Gastroesophageal sphincter (tissue), 4 donors: ENCODE data around the gene NOTCH2NLA. TPM values are rescaled to one million over a fixed set of nuclear protein-coding genes. Genes with fewer than 3 reads are reported as not detected.
"Not testable (repeated sequence)": the region's sequence is repeated elsewhere in the genome, so short reads cannot be mapped to it uniquely, and the experiment has no call there.

Experiments used
- ATAC-seq: fragments of 150-250 bp; one replicate; pipeline ENCODE4 v1.9.1; 2016; ENCODE audit warnings: mild to moderate bottlenecking, moderate library complexity
- H3K27ac ChIP-seq, 4 donors: fragments of 200-600 bp; sonication (generic) in 3 of 4; 1 replicate in 3 of 4; 2 replicates in 1 of 4; pipeline ENCODE4 v1.5.1; 2016 to 2019
- H3K27me3 ChIP-seq: fragments of 200-600 bp; sonication (generic); one replicate; pipeline ENCODE4 v1.5.1; 2019
- H3K36me3 ChIP-seq, 2 donors: fragments of 200-600 bp; sonication (generic); one replicate each; pipeline ENCODE4 v1.5.1; 2019; ENCODE audit warnings: control low read depth in 1 of 2
- H3K4me1 ChIP-seq, 3 donors: fragments of 200-600 bp; sonication (generic); 1 replicate in 2 of 3; 2 replicates in 1 of 3; pipeline ENCODE4 v1.5.1; 2016 to 2019; ENCODE audit warnings: control low read depth in 2 of 3
- H3K4me3 ChIP-seq, 2 donors: fragments of 200-600 bp; sonication (generic); one replicate each; pipeline ENCODE4 v1.5.1; 2019; ENCODE audit warnings: mild to moderate bottlenecking in 1 of 2, moderate library complexity in 1 of 2
- H3K9me3 ChIP-seq, 3 donors: fragments of 200-600 bp; sonication (generic); one replicate each; pipeline ENCODE4 v1.5.1; 2017 to 2019; ENCODE audit warnings: control low read depth in 2 of 3
- CTCF ChIP-seq, 4 experiments: fragments of 200-600 bp in 2 of 4; fragments of 450-650 bp in 2 of 4; sonication (generic) in 1 of 4; IDR thresholded peaks; one replicate each; pipeline ENCODE4 v1.5.1; 2017 to 2019; ENCODE audit warnings: antibody characterized with exemption in 4 of 4, mild to moderate bottlenecking in 2 of 4, moderate library complexity in 2 of 4
- WGBS, 2 donors: methylation state at CpG; one replicate each; pipeline ENCODE4 v1.1.5; 2018; ENCODE audit warnings: low coverage in 1 of 2; 5-methylcytosine and 5-hydroxymethylcytosine counted together
- total RNA-seq, 4 donors: library from RNA; depleted of rRNA; stranded (reverse); fragments of >200 nt; gene quantifications; one replicate each; pipeline ENCODE4 v1.1.0, GENCODE V29; 2016

Gene NOTCH2NLA
- total RNA-seq, 4 donors from 2014 or later = 30.1 to 54.2 (median 48.3) TPM

- not testable (repeated sequence) for H3K36me3 ChIP-seq, H3K27ac ChIP-seq, ATAC-seq, H3K4me3 ChIP-seq, H3K27me3 ChIP-seq, H3K4me1 ChIP-seq, H3K9me3 ChIP-seq
- WGBS, 2 donors = no CpG with 5 or more reads among the region's 4 CpGs
Observed at GRCh38 chr1:146253249-146253855, 24.5 kb upstream of the NOTCH2NLA start.

- ATAC-seq, H3K27me3 ChIP-seq: not testable (repeated sequence)
- WGBS, 2 donors = no CpG with 5 or more reads among the region's 1 CpG
Observed at GRCh38 chr1:146251523-146251922, 22.7 kb upstream of the NOTCH2NLA start.

GRCh38 chr1:146248643-146249042 is 19.8 kb upstream of the NOTCH2NLA start:
- H3K4me1 ChIP-seq, H3K36me3 ChIP-seq, ATAC-seq, H3K27ac ChIP-seq, H3K9me3 ChIP-seq, H3K4me3 ChIP-seq, H3K27me3 ChIP-seq: not testable (repeated sequence)
- no CpG with 5 or more reads among the region's 4 CpGs for WGBS, 2 donors

More at GRCh38 chr1:146251523-146251922, 22.7 kb upstream of the NOTCH2NLA start:
- not testable (repeated sequence) for H3K27ac ChIP-seq, H3K4me1 ChIP-seq, H3K4me3 ChIP-seq, H3K36me3 ChIP-seq, H3K9me3 ChIP-seq

GRCh38 chr1:146236626-146237025 is 7.8 kb upstream of the NOTCH2NLA start:
- no CpG with 5 or more reads among the region's 2 CpGs for WGBS, 2 donors
- H3K27me3 ChIP-seq, H3K9me3 ChIP-seq, H3K4me1 ChIP-seq, H3K36me3 ChIP-seq, ATAC-seq, H3K4me3 ChIP-seq, H3K27ac ChIP-seq: not testable (repeated sequence)

GRCh38 chr1:146236026-146236601 is 7.3 kb upstream of the NOTCH2NLA start:
- H3K9me3 ChIP-seq, H3K27ac ChIP-seq, H3K27me3 ChIP-seq, H3K4me1 ChIP-seq, H3K4me3 ChIP-seq, ATAC-seq, H3K36me3 ChIP-seq: not testable (repeated sequence)
- no CpG with 5 or more reads among the region's 5 CpGs for WGBS, 2 donors

GRCh38 chr1:146228144-146228682 is 608 bp downstream of the NOTCH2NLA start:
- no CpG with 5 or more reads among the region's 53 CpGs for WGBS, 2 donors
- Histone ChIP-seq H3K4me3 (peak overlapping the region; percentile 60 to 99), H3K27ac (peak overlapping the region; percentile 68 to 89 (median 80))
- H3K27me3 ChIP-seq, H3K4me1 ChIP-seq, H3K9me3 ChIP-seq, H3K36me3 ChIP-seq, ATAC-seq: not testable (repeated sequence)

- not testable (repeated sequence) for ATAC-seq
- WGBS, 2 donors = no CpG with 5 or more reads among the region's 5 CpGs
- peak overlapping the region in 2 of 4 donors; percentile 57 to 69 for H3K27ac ChIP-seq
Observed at GRCh38 chr1:146174531-146174930, 54.3 kb downstream of the NOTCH2NLA start.

GRCh38 chr1:146167740-146168139 is 61.1 kb downstream of the NOTCH2NLA start:
- not testable (repeated sequence) for H3K9me3 ChIP-seq, H3K36me3 ChIP-seq, H3K27ac ChIP-seq, H3K27me3 ChIP-seq, ATAC-seq, H3K4me1 ChIP-seq, H3K4me3 ChIP-seq
- no CpG with 5 or more reads among the region's 1 CpG for WGBS, 2 donors

More at GRCh38 chr1:146174531-146174930, 54.3 kb downstream of the NOTCH2NLA start:
- peak overlapping the region in 1 of 2 donors; percentile 4 for H3K4me3 ChIP-seq
- not testable (repeated sequence) for H3K9me3 ChIP-seq, H3K27me3 ChIP-seq, H3K36me3 ChIP-seq, H3K4me1 ChIP-seq

- not testable (repeated sequence) for H3K9me3 ChIP-seq, ATAC-seq, H3K36me3 ChIP-seq, H3K27ac ChIP-seq, H3K4me1 ChIP-seq, H3K4me3 ChIP-seq, H3K27me3 ChIP-seq
- no CpG with 5 or more reads among the region's 1 CpG for WGBS, 2 donors
Observed at GRCh38 chr1:146167273-146167672, 61.5 kb downstream of the NOTCH2NLA start.

- not testable (repeated sequence) for ATAC-seq, H3K9me3 ChIP-seq, H3K4me1 ChIP-seq, H3K36me3 ChIP-seq, H3K27ac ChIP-seq, H3K27me3 ChIP-seq, H3K4me3 ChIP-seq
- WGBS, 2 donors = no CpG with 5 or more reads among the region's 7 CpGs
- peak in 1 of 4 experiments; percentile 39 for TF ChIP-seq CTCF (IDR thresholded peaks at IDR 0.05)
Observed at GRCh38 chr1:146144465-146144864, 84.4 kb downstream of the NOTCH2NLA start, which contains the start of gene NBPF10. TSS of gene NBPF10 (minus strand) at chr1:146144804. CDS start at chr1:146144769, 35 bp downstream.
